ENCODE measurements around the gene SENP1.
"Not testable (repeated sequence)": the region's sequence is repeated elsewhere in the genome, so short reads cannot be mapped to it uniquely, and the experiment has no call there.

Gene SENP1

GRCh38 chr12:48111312-48111693 lies 5.4 kb upstream of the SENP1 start:
- not testable (repeated sequence) for H3K79me1 ChIP-seq (ENCODE audit: low read length); H3K9ac ChIP-seq (ENCODE audit: low read length)
- WGBS (ENCODE audit: extremely low coverage, insufficient coverage, insufficient read length) = no CpG with 5 or more reads among the region's 5 CpGs

DNA sequence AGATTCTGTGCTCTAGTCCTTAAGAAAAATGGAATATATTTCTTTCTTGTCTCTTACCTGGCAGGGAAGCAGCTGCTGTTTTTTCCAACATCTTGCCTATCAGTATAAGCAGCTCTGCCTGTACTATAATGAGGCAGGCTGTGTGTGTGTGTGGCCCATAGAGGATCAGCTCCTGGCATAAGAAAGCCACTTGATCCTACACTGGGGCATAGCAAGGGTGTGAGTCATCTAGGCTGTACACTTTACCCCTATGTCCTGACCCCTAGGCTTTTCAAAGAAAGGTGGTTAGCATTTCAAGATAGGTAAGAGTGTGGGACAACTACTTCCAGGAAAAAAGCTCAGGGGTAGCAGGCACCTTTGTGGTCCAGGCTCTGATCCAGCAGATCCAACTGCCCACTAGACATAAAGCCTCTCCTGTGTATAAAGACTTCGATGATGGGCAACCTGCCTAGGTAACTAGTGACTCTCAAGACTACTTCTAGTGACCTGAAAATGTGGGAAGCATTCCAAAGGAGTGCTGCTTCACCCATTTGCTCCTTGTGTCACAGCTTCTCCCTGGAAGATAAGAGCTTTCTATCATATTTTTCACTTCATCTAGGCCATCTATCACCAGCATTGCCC lies 4.9 kb upstream of the SENP1 start:
- Histone ChIP-seq H2AK5ac (ENCODE audit: low read length) (no peak overlapping the region), H4K8ac (ENCODE audit: low read depth, low read length) (no peak overlapping the region), H2AFZ (ENCODE audit: insufficient read depth, low read length, poor library complexity) (no peak overlapping the region), H3K4me3 (ENCODE audit: low read depth, low read length) (no peak overlapping the region), H2BK5ac (ENCODE audit: low read depth, low read length, poor library complexity) (no peak overlapping the region), H3K18ac (ENCODE audit: low read length) (no peak overlapping the region), H4K12ac (ENCODE audit: low read depth, low read length) (no peak overlapping the region), H3K79me1 (ENCODE audit: low read length) (peaks cover 5% of the 10 kb centered on the region), H4K91ac (ENCODE audit: low read depth, low read length) (no peak overlapping the region), H3K14ac (ENCODE audit: low read length) (no peak overlapping the region), H3K9ac (ENCODE audit: low read length) (no peak overlapping the region), H3K27me3 (ENCODE audit: insufficient read depth, low read length) (peaks cover 2% of the 10 kb centered on the region), H2BK12ac (ENCODE audit: low read length) (no peak overlapping the region), H3K36me3 (ENCODE audit: control insufficient read depth in 1 of 2, insufficient read depth in 2 of 2, low read length in 2 of 2) (no peaks in the 10 kb centered on the region), H3K23ac (ENCODE audit: low read length) (peak overlapping the region; percentile 18), H3K4me1 (ENCODE audit: control insufficient read depth in 1 of 2, insufficient read depth in 2 of 2, low read length in 2 of 2) (peaks cover 5% of the 10 kb centered on the region in 2 experiments), H3K27ac (ENCODE audit: low read depth, low read length) (no peak overlapping the region), H3K4ac (ENCODE audit: low read depth, low read length) (no peak overlapping the region), H3K4me2 (ENCODE audit: low read length) (no peak overlapping the region), H2BK120ac (ENCODE audit: insufficient read depth, low read length, poor library complexity) (no peak overlapping the region), H3K9me3 (ENCODE audit: insufficient read depth, low read depth, low read length) (no peaks in the 10 kb centered on the region), H3K79me2 (ENCODE audit: control insufficient read depth, insufficient read depth, low read length, poor library complexity) (peaks cover 3% of the 10 kb centered on the region)
- no CpG with 5 or more reads among the region's 1 CpG for WGBS (ENCODE audit: extremely low coverage, insufficient coverage, insufficient read length)
- peak; percentile 36 to 66 for DNase-seq

More at GRCh38 chr12:48111312-48111693, 5.4 kb upstream of the SENP1 start:
- not testable (repeated sequence) for H2BK5ac ChIP-seq (ENCODE audit: low read depth, low read length, poor library complexity); H3K23ac ChIP-seq (ENCODE audit: low read length); DNase-seq; H2AK5ac ChIP-seq (ENCODE audit: low read length); H3K4ac ChIP-seq (ENCODE audit: low read depth, low read length); H3K4me2 ChIP-seq (ENCODE audit: low read length); H2BK120ac ChIP-seq (ENCODE audit: insufficient read depth, low read length, poor library complexity); H2BK12ac ChIP-seq (ENCODE audit: low read length); H3K14ac ChIP-seq (ENCODE audit: low read length); H3K36me3 ChIP-seq (ENCODE audit: control insufficient read depth in 1 of 2, insufficient read depth in 2 of 2, low read length in 2 of 2); H3K9me3 ChIP-seq (ENCODE audit: insufficient read depth, low read depth, low read length); H3K4me3 ChIP-seq (ENCODE audit: low read depth, low read length); H4K12ac ChIP-seq (ENCODE audit: low read depth, low read length); H3K18ac ChIP-seq (ENCODE audit: low read length); H3K27ac ChIP-seq (ENCODE audit: low read depth, low read length); H3K27me3 ChIP-seq (ENCODE audit: insufficient read depth, low read length); H3K4me1 ChIP-seq (ENCODE audit: control insufficient read depth in 1 of 2, insufficient read depth in 2 of 2, low read length in 2 of 2); H2AFZ ChIP-seq (ENCODE audit: insufficient read depth, low read length, poor library complexity); H4K8ac ChIP-seq (ENCODE audit: low read depth, low read length); H3K79me2 ChIP-seq (ENCODE audit: control insufficient read depth, insufficient read depth, low read length, poor library complexity); H4K91ac ChIP-seq (ENCODE audit: low read depth, low read length)

GRCh38 chr12:48109424-48109823 lies 3.5 kb upstream of the SENP1 start:
- Histone ChIP-seq H3K23ac (ENCODE audit: low read length) (no peak overlapping the region), H3K9me3 (ENCODE audit: insufficient read depth, low read depth, low read length) (no peaks in the 10 kb centered on the region), H4K91ac (ENCODE audit: low read depth, low read length) (no peak overlapping the region), H3K27ac (ENCODE audit: low read depth, low read length) (no peak overlapping the region), H3K79me1 (ENCODE audit: low read length) (peaks cover 10% of the 10 kb centered on the region), H3K18ac (ENCODE audit: low read length) (no peak overlapping the region), H3K14ac (ENCODE audit: low read length) (no peak overlapping the region), H3K27me3 (ENCODE audit: insufficient read depth, low read length) (peaks cover 2% of the 10 kb centered on the region), H3K4me3 (ENCODE audit: low read depth, low read length) (no peak overlapping the region), H2BK5ac (ENCODE audit: low read depth, low read length, poor library complexity) (no peak overlapping the region), H3K36me3 (ENCODE audit: control insufficient read depth in 1 of 2, insufficient read depth in 2 of 2, low read length in 2 of 2) (no peaks in the 10 kb centered on the region), H3K79me2 (ENCODE audit: control insufficient read depth, insufficient read depth, low read length, poor library complexity) (peaks cover 6% of the 10 kb centered on the region), H2BK120ac (ENCODE audit: insufficient read depth, low read length, poor library complexity) (no peak overlapping the region), H3K4ac (ENCODE audit: low read depth, low read length) (no peak overlapping the region), H4K8ac (ENCODE audit: low read depth, low read length) (no peak overlapping the region), H3K4me2 (ENCODE audit: low read length) (no peak overlapping the region), H2AFZ (ENCODE audit: insufficient read depth, low read length, poor library complexity) (no peak overlapping the region), H4K12ac (ENCODE audit: low read depth, low read length) (no peak overlapping the region), H3K4me1 (ENCODE audit: control insufficient read depth in 1 of 2, insufficient read depth in 2 of 2, low read length in 2 of 2) (peaks cover 7% of the 10 kb centered on the region in 2 experiments), H2AK5ac (ENCODE audit: low read length) (no peak overlapping the region), H3K9ac (ENCODE audit: low read length) (no peak overlapping the region), H2BK12ac (ENCODE audit: low read length) (no peak overlapping the region)
- DNase-seq = no peak

GRCh38 chr12:48106681-48107613 lies 1.1 kb upstream of the SENP1 start:
- Histone ChIP-seq H3K4me1 (ENCODE audit: control insufficient read depth in 1 of 2, insufficient read depth in 2 of 2, low read length in 2 of 2) (peaks cover 8% of the 10 kb centered on the region in 2 experiments), H3K79me2 (ENCODE audit: control insufficient read depth, insufficient read depth, low read length, poor library complexity) (peaks cover 6% of the 10 kb centered on the region), H4K12ac (ENCODE audit: low read depth, low read length) (no peak overlapping the region), H3K9me3 (ENCODE audit: insufficient read depth, low read depth, low read length) (no peaks in the 10 kb centered on the region), H2BK12ac (ENCODE audit: low read length) (no peak overlapping the region), H3K9ac (ENCODE audit: low read length) (no peak overlapping the region), H4K91ac (ENCODE audit: low read depth, low read length) (no peak overlapping the region), H2BK5ac (ENCODE audit: low read depth, low read length, poor library complexity) (no peak overlapping the region), H3K36me3 (ENCODE audit: control insufficient read depth in 1 of 2, insufficient read depth in 2 of 2, low read length in 2 of 2) (no peaks in the 10 kb centered on the region), H3K79me1 (ENCODE audit: low read length) (peaks cover 10% of the 10 kb centered on the region), H3K23ac (ENCODE audit: low read length) (no peak overlapping the region), H4K8ac (ENCODE audit: low read depth, low read length) (peak overlapping the region; percentile 95), H2AK5ac (ENCODE audit: low read length) (no peak overlapping the region), H3K18ac (ENCODE audit: low read length) (no peak overlapping the region), H3K4me2 (ENCODE audit: low read length) (peak overlapping the region; percentile 90), H3K27ac (ENCODE audit: low read depth, low read length) (no peak overlapping the region), H3K4me3 (ENCODE audit: low read depth, low read length) (no peak overlapping the region), H3K4ac (ENCODE audit: low read depth, low read length) (no peak overlapping the region), H3K14ac (ENCODE audit: low read length) (no peak overlapping the region), H2AFZ (ENCODE audit: insufficient read depth, low read length, poor library complexity) (no peak overlapping the region), H3K27me3 (ENCODE audit: insufficient read depth, low read length) (peaks cover 2% of the 10 kb centered on the region), H2BK120ac (ENCODE audit: insufficient read depth, low read length, poor library complexity) (no peak overlapping the region)
- no peak for DNase-seq
- WGBS (ENCODE audit: extremely low coverage, insufficient coverage, insufficient read length) = no CpG with 5 or more reads among the region's 5 CpGs

All from trophoblast cell (in vitro differentiated cells and primary cell).